Neural cell (in vitro differentiated cells): ENCODE results near the gene OBSL1. TPM values are rescaled to one million over a fixed set of nuclear protein-coding genes. Genes with fewer than 3 reads are reported as not detected.

ENCODE experiments used
- H2AFZ ChIP-seq: fragments of 200-600, 300-800 bp; sonication (generic), shearing (Covaris generic); 2 replicates; pipeline ENCODE4 v1.6.0; 2014; ENCODE audit warnings: low read depth, mild to moderate bottlenecking, antibody characterized with exemption, low read length, moderate library complexity
- H3F3A ChIP-seq: fragments of 200-600 bp; shearing (Covaris generic); 2 replicates; pipeline ENCODE4 v1.6.1; 2016; ENCODE audit warnings: mild to moderate bottlenecking, moderate library complexity, mixed read lengths, antibody characterized with exemption, low read length; ENCODE audit not compliant: insufficient read depth, poor library complexity, severe bottlenecking
- H3K27ac ChIP-seq: fragments of 200-600, 300-800 bp; sonication (generic), shearing (Covaris generic); 2 replicates; pipeline ENCODE4 v1.5.1; 2014; ENCODE audit warnings: mild to moderate bottlenecking, low read length, moderate library complexity
- H3K27me3 ChIP-seq: fragments of 300-800, 200-600 bp; sonication (generic), shearing (Covaris generic); 2 replicates; pipeline ENCODE4 v1.6.0; 2014; ENCODE audit warnings: mild to moderate bottlenecking, low read depth, low read length, moderate library complexity; ENCODE audit not compliant: insufficient read depth
- H3K36me3 ChIP-seq: fragments of 300-800, 200-600 bp; sonication (generic), shearing (Covaris generic); 2 replicates; pipeline ENCODE4 v1.5.1; 2014; ENCODE audit warnings: mild to moderate bottlenecking, antibody characterized with exemption, low read length, moderate library complexity; ENCODE audit not compliant: insufficient read depth
- H3K4me2 ChIP-seq: fragments of 300-800, 200-600 bp; sonication (generic), shearing (Covaris generic); 2 replicates; pipeline ENCODE4 v1.6.0; 2014; ENCODE audit warnings: mild to moderate bottlenecking, low read length
- H3K4me3 ChIP-seq: fragments of 300-800, 200-600 bp; sonication (generic), shearing (Covaris generic); 2 replicates; pipeline ENCODE4 v1.5.1; 2014; ENCODE audit warnings: mild to moderate bottlenecking, low read length, moderate library complexity
- H3K79me2 ChIP-seq: fragments of 200-600 bp; shearing (Covaris generic); replicated peaks from 2 replicates; pipeline ENCODE4 v1.6.0; 2014; ENCODE audit warnings: mild to moderate bottlenecking, low read length, moderate library complexity; ENCODE audit not compliant: insufficient read depth
- H3K9ac ChIP-seq: fragments of 300-800, 200-600 bp; sonication (generic), shearing (Covaris generic); 2 replicates; pipeline ENCODE4 v1.6.1; 2016; ENCODE audit warnings: mild to moderate bottlenecking, low read length, mixed read lengths
- H3K9me2 ChIP-seq: fragments of 200-600 bp; shearing (Covaris generic); 2 replicates; pipeline ENCODE4 v1.6.1; 2016; ENCODE audit warnings: mild to moderate bottlenecking, low read length, mixed read lengths; ENCODE audit not compliant: insufficient read depth
- H3K9me3 ChIP-seq: fragments of 200-600, 300-800 bp; sonication (generic), shearing (Covaris generic); 2 replicates; pipeline ENCODE4 v1.6.1; 2016; ENCODE audit warnings: mild to moderate bottlenecking, mixed run types, low read length, moderate library complexity, mixed read lengths
- H4K20me1 ChIP-seq: fragments of 200-600 bp; shearing (Covaris generic); 2 replicates; pipeline ENCODE4 v1.6.1; 2016; ENCODE audit warnings: mild to moderate bottlenecking, mixed run types; ENCODE audit not compliant: insufficient read depth
- EP300 ChIP-seq: fragments of 450-650 bp; conservative IDR thresholded peaks from 2 replicates; pipeline ENCODE4 v1.6.1; 2014; ENCODE audit warnings: antibody characterized with exemption, mild to moderate bottlenecking, moderate library complexity; ENCODE audit not compliant: poor library complexity, severe bottlenecking
- EZH2 ChIP-seq: fragments of 200-600, 300-800 bp; shearing (Covaris generic), sonication (generic); IDR thresholded peaks from 2 replicates; pipeline ENCODE4 v1.6.1; 2014; ENCODE audit warnings: antibody characterized with exemption, low read length, borderline replicate concordance, mild to moderate bottlenecking; ENCODE audit not compliant: insufficient read depth, poor library complexity, severe bottlenecking
- MXI1 ChIP-seq: fragments of 450-650 bp; conservative IDR thresholded peaks from 2 replicates; pipeline ENCODE4 v1.6.1; 2014; ENCODE audit warnings: antibody characterized with exemption, mild to moderate bottlenecking; ENCODE audit not compliant: poor library complexity, severe bottlenecking
- POLR2AphosphoS5 ChIP-seq: IDR thresholded peaks from 2 replicates; pipeline ENCODE4 v1.6.1; 2012
- RAD21 ChIP-seq: fragments of 450-650 bp; conservative IDR thresholded peaks from 2 replicates; pipeline ENCODE4 v1.6.1; 2014; ENCODE audit warnings: antibody characterized with exemption, mild to moderate bottlenecking, moderate library complexity
- SMC3 ChIP-seq: fragments of 450-650 bp; conservative IDR thresholded peaks from 2 replicates; pipeline ENCODE4 v1.6.1; 2014; ENCODE audit warnings: antibody characterized with exemption, mild to moderate bottlenecking, moderate library complexity; ENCODE audit not compliant: poor library complexity
- TAF1 ChIP-seq: IDR thresholded peaks from 2 replicates; pipeline ENCODE4 v1.6.1; 2012; ENCODE audit warnings: low read depth
- polyA plus RNA-seq: library from polyadenylated mRNA; depleted of rRNA; stranded (reverse); fragments of >200 nt; gene quantifications from 2 replicates; pipeline ENCODE4 v1.2.3, GENCODE V29; 2014
- TF ChIP-seq, protein P1 (sequence below): IDR thresholded peaks from 2 replicates; pipeline ENCODE4 v1.6.1; 2012; ENCODE audit warnings: borderline replicate concordance
- TF ChIP-seq, protein P2 (sequence below): fragments of 450-650 bp; IDR thresholded peaks from 2 replicates; pipeline ENCODE4 v1.5.1; 2014; ENCODE audit warnings: antibody characterized with exemption, mild to moderate bottlenecking, moderate library complexity; ENCODE audit not compliant: poor library complexity, severe bottlenecking

The OBSL1 gene
- polyA plus RNA-seq, 1 donor from 2014 or later = 59.7 TPM

GRCh38 chr2:219563271-219563928, 7.9 kb downstream of the OBSL1 start:
- H3K4me2 ChIP-seq = no peak overlapping the region
- no peak overlapping the region for H3K9ac ChIP-seq
- no peaks in the 10 kb centered on the region for H3F3A ChIP-seq
- H3K79me2 ChIP-seq = no peaks in the 10 kb centered on the region
- TF ChIP-seq SMC3 = no peak
- H2AFZ ChIP-seq = no peak overlapping the region
- H3K27me3 ChIP-seq = no peaks in the 10 kb centered on the region
- H3K27ac ChIP-seq = no peak overlapping the region
- no peaks in the 10 kb centered on the region for H3K36me3 ChIP-seq
- H3K9me2 ChIP-seq = no peaks in the 10 kb centered on the region
- no peaks in the 10 kb centered on the region for H4K20me1 ChIP-seq
- no peaks in the 10 kb centered on the region for H3K9me3 ChIP-seq
- no peak overlapping the region for H3K4me3 ChIP-seq

DNA sequence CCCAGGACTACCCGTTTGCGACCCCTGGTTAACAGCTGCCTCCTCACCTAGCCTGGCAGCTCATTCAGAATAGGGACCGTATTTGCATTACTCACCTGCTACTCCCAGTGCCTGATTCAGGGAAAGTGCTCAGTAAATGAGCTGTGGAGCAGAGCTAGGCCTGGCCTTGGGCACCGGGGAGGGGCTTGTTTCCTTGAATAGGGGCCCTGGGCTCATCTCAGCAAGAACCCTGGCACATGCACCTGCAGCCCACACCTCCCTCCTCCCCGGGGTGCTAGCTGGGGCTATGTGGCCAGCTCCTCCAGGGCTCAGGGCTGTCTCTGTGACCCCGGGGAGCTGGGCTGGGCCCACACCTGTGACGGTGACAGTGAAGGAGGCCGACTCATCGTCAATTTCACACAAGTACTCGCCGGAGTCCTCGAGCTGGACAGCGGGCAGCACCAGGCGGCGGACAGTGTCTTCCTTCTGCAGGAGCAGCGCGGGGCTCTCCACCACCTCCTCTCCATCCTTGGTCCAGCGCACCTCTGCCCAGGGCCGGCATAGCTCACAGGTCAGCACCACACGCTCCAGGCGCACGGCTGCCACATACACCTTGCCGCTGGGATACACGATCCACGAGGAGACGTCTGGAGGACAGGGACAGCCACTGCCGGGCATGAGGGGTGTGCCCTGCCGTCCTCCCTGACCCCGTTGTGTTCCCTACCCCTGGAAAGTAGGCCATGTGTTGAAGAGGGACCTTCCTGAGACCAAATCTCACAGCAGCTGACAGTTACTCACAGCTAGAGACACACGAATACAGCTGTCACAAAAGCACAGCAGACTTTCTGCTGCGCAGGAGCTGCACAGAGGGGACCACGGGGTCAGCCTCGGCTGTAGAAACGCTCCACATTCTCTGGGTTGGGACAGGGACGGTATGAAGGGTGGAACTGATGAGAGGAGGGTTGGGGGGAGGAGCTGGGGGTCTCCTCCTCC, 9.0 kb downstream of the OBSL1 start:
- Histone ChIP-seq H3K9me2 (no peaks in the 10 kb centered on the region), H3K36me3 (no peaks in the 10 kb centered on the region), H2AFZ (no peak overlapping the region), H3K4me3 (no peak overlapping the region), H3K27me3 (no peaks in the 10 kb centered on the region), H3K79me2 (no peaks in the 10 kb centered on the region), H3K9ac (no peak overlapping the region), H3K4me2 (no peak overlapping the region), H3K9me3 (no peaks in the 10 kb centered on the region), H3F3A (no peaks in the 10 kb centered on the region), H3K27ac (no peak overlapping the region), H4K20me1 (no peaks in the 10 kb centered on the region)
- TF ChIP-seq RAD21 (no peak), MXI1 (no peak), POLR2AphosphoS5 (no peak), EP300 (no peak), EZH2 (no peak), TAF1 (no peak), SMC3 (no peak)
- TF ChIP-seq, protein P1, sequence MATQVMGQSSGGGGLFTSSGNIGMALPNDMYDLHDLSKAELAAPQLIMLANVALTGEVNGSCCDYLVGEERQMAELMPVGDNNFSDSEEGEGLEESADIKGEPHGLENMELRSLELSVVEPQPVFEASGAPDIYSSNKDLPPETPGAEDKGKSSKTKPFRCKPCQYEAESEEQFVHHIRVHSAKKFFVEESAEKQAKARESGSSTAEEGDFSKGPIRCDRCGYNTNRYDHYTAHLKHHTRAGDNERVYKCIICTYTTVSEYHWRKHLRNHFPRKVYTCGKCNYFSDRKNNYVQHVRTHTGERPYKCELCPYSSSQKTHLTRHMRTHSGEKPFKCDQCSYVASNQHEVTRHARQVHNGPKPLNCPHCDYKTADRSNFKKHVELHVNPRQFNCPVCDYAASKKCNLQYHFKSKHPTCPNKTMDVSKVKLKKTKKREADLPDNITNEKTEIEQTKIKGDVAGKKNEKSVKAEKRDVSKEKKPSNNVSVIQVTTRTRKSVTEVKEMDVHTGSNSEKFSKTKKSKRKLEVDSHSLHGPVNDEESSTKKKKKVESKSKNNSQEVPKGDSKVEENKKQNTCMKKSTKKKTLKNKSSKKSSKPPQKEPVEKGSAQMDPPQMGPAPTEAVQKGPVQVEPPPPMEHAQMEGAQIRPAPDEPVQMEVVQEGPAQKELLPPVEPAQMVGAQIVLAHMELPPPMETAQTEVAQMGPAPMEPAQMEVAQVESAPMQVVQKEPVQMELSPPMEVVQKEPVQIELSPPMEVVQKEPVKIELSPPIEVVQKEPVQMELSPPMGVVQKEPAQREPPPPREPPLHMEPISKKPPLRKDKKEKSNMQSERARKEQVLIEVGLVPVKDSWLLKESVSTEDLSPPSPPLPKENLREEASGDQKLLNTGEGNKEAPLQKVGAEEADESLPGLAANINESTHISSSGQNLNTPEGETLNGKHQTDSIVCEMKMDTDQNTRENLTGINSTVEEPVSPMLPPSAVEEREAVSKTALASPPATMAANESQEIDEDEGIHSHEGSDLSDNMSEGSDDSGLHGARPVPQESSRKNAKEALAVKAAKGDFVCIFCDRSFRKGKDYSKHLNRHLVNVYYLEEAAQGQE = no peak
- TF ChIP-seq, protein P2, sequence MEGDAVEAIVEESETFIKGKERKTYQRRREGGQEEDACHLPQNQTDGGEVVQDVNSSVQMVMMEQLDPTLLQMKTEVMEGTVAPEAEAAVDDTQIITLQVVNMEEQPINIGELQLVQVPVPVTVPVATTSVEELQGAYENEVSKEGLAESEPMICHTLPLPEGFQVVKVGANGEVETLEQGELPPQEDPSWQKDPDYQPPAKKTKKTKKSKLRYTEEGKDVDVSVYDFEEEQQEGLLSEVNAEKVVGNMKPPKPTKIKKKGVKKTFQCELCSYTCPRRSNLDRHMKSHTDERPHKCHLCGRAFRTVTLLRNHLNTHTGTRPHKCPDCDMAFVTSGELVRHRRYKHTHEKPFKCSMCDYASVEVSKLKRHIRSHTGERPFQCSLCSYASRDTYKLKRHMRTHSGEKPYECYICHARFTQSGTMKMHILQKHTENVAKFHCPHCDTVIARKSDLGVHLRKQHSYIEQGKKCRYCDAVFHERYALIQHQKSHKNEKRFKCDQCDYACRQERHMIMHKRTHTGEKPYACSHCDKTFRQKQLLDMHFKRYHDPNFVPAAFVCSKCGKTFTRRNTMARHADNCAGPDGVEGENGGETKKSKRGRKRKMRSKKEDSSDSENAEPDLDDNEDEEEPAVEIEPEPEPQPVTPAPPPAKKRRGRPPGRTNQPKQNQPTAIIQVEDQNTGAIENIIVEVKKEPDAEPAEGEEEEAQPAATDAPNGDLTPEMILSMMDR = no peak
